GM19455 (cell line): ENCODE data around the gene SERPINA5.
"Not testable (repeated sequence)": the region's sequence is repeated elsewhere in the genome, so short reads cannot be mapped to it uniquely, and the experiment has no call there.

Source experiments
- ATAC-seq: cut with Tn5 transposase; IDR thresholded peaks from one replicate; pipeline ENCODE4 v1.9.1; 2021; ENCODE audit not compliant: unreplicated experiment

SERPINA5 gene

GRCh38 chr14:94573475-94574277 lies 7.5 kb upstream of the SERPINA5 start:
- no peak for ATAC-seq

GRCh38 chr14:94574336-94574735 lies 6.9 kb upstream of the SERPINA5 start:
- no peak for ATAC-seq

- ATAC-seq, result no peak
Observed at GRCh38 chr14:94575730-94576585, 5.3 kb upstream of the SERPINA5 start.

- ATAC-seq, result not testable (repeated sequence)
Observed at GRCh38 chr14:94577472-94577871, 3.8 kb upstream of the SERPINA5 start.

- ATAC-seq, result no peak
Observed at GRCh38 chr14:94578712-94579111, 2.5 kb upstream of the SERPINA5 start.

- no peak for ATAC-seq
Observed at GRCh38 chr14:94582199-94582750, 1.0 kb downstream of the SERPINA5 start.

- no peak for ATAC-seq
Observed at GRCh38 chr14:94582851-94583250, 1.6 kb downstream of the SERPINA5 start.

GRCh38 chr14:94583557-94583956 lies 2.3 kb downstream of the SERPINA5 start:
- no peak for ATAC-seq

- ATAC-seq, result no peak
Observed at GRCh38 chr14:94584591-94585280, 3.5 kb downstream of the SERPINA5 start.

- no peak for ATAC-seq
Observed at GRCh38 chr14:94586635-94587034, 5.4 kb downstream of the SERPINA5 start.

GRCh38 chr14:94588311-94588710 lies 7.1 kb downstream of the SERPINA5 start:
- ATAC-seq, result no peak

GRCh38 chr14:94591073-94591472 lies 9.8 kb downstream of the SERPINA5 start:
- no peak for ATAC-seq

GRCh38 chr14:94591871-94592270 lies 10.6 kb downstream of the SERPINA5 start:
- no peak for ATAC-seq

- ATAC-seq, result no peak
Observed at GRCh38 chr14:94592457-94592856, 11.2 kb downstream of the SERPINA5 start.

- ATAC-seq, result no peak
Observed at GRCh38 chr14:94593376-94593748, 12.1 kb downstream of the SERPINA5 start.

- no peak for ATAC-seq
Observed at GRCh38 chr14:94593749-94594431, 12.7 kb downstream of the SERPINA5 start.

- ATAC-seq, result no peak
Observed at GRCh38 chr14:94594441-94594840, 13.2 kb downstream of the SERPINA5 start.

- ATAC-seq, result no peak
Observed at GRCh38 chr14:94595912-94596311, 14.7 kb downstream of the SERPINA5 start.

GRCh38 chr14:94596361-94596760 lies 15.1 kb downstream of the SERPINA5 start:
- ATAC-seq, result no peak

GRCh38 chr14:94597788-94598187 lies 16.6 kb downstream of the SERPINA5 start:
- no peak for ATAC-seq

GRCh38 chr14:94598506-94598815 lies 17.2 kb downstream of the SERPINA5 start:
- no peak for ATAC-seq
